SK-N-SH (cell line): ENCODE data around the gene ACER3. TPM values are rescaled to one million over a fixed set of nuclear protein-coding genes. Genes with fewer than 3 reads are reported as not detected.

Experiments
- CTCF ChIA-PET: fragments of 300-600, 350-600 bp; formaldehyde crosslinking; extraction: SDS; loops from one replicate; lab custom pipeline; 2021; lab: Yijun Ruan, JAX
- POLR2A ChIA-PET: fragments of 350-600 bp; sonication (Branson Sonifier 250); formaldehyde crosslinking; extraction: SDS; loops from one replicate; lab custom pipeline; 2020; ENCODE audit warnings: antibody characterized with exemption, inconsistent platforms; lab: Yijun Ruan, JAX
- DNase-seq: peaks from one replicate; pipeline ENCODE4 v3.0.0; 2012
- H2AFZ ChIP-seq: fragments of 200-600 bp; sonication (generic); 2 replicates; pipeline ENCODE4 v1.8.1; 2016; ENCODE audit warnings: antibody characterized with exemption, mild to moderate bottlenecking, low read depth
- H3F3A ChIP-seq: fragments of 200-600 bp; sonication (generic); replicated peaks from 2 replicates; pipeline ENCODE3; 2016; ENCODE audit warnings: antibody characterized with exemption, mild to moderate bottlenecking; ENCODE audit not compliant: insufficient read depth
- H3K27ac ChIP-seq, 2 experiments: fragments of 200-500 bp in 1 of 2; fragments of 200-600 bp in 1 of 2; sonication (Bioruptor generic) in 1 of 2; sonication (generic), shearing (Covaris generic) in 1 of 2; 2 replicates each; pipeline versions ENCODE4 v1.5.1 to v1.6.1; 2014 to 2016; ENCODE audit warnings: low read depth in 2 of 2, inconsistent platforms in 1 of 2, low read length in 1 of 2, mild to moderate bottlenecking in 1 of 2, mixed read lengths in 1 of 2
- H3K27me3 ChIP-seq: fragments of 200-600 bp; sonication (generic), shearing (Covaris generic); 2 replicates; pipeline ENCODE4 v1.6.1; 2016; ENCODE audit warnings: mixed run types; ENCODE audit not compliant: insufficient read depth
- H3K36me3 ChIP-seq, 2 experiments: fragments of 200-500 bp in 1 of 2; fragments of 200-600 bp in 1 of 2; sonication (Bioruptor generic) in 1 of 2; sonication (generic) in 1 of 2; replicated peaks in 1 of 2; 2 replicates each; pipeline versions ENCODE3 to v1.5.1; 2014 to 2016; ENCODE audit warnings: low read length in 1 of 2, mild to moderate bottlenecking in 1 of 2; ENCODE audit not compliant: insufficient read depth in 2 of 2, control insufficient read depth in 1 of 2
- H3K4me1 ChIP-seq, 2 experiments: fragments of 200-500 bp in 1 of 2; fragments of 200-600 bp in 1 of 2; sonication (Bioruptor generic) in 1 of 2; sonication (generic), shearing (Covaris generic) in 1 of 2; 2 replicates each; pipeline versions ENCODE4 v1.5.1 to v1.6.1; 2014 to 2016; ENCODE audit warnings: low read depth in 1 of 2, low read length in 1 of 2, mixed run types in 1 of 2; ENCODE audit not compliant: insufficient read depth in 2 of 2, control insufficient read depth in 1 of 2
- H3K4me2 ChIP-seq: fragments of 200-600 bp; sonication (generic), shearing (Covaris generic); 2 replicates; pipeline ENCODE4 v1.6.1; 2017; ENCODE audit warnings: mixed run types
- H3K4me3 ChIP-seq, 2 experiments: fragments of 200-500 bp in 1 of 2; fragments of 200-600 bp in 1 of 2; sonication (Bioruptor generic) in 1 of 2; sonication (generic), shearing (Covaris generic) in 1 of 2; 2 replicates each; pipeline versions ENCODE4 v1.5.1 to v1.8.1; 2014 to 2016; ENCODE audit warnings: low read depth in 2 of 2, inconsistent platforms in 1 of 2, low read length in 1 of 2, mild to moderate bottlenecking in 1 of 2, mixed read lengths in 1 of 2, moderate library complexity in 1 of 2
- H3K79me2 ChIP-seq: fragments of 200-600 bp; sonication (generic); 2 replicates; pipeline ENCODE4 v1.8.1; 2017; ENCODE audit warnings: mild to moderate bottlenecking; ENCODE audit not compliant: insufficient read depth
- H3K9ac ChIP-seq: fragments of 200-600 bp; sonication (generic); 2 replicates; pipeline ENCODE4 v1.6.1; 2017; ENCODE audit warnings: mixed run types
- H3K9me2 ChIP-seq: fragments of 200-600 bp; sonication (generic); 2 replicates; pipeline ENCODE4 v1.6.1; 2017; ENCODE audit warnings: mixed run types
- H3K9me3 ChIP-seq: fragments of 200-600 bp; sonication (generic); 2 replicates; pipeline ENCODE4 v1.6.1; 2017; ENCODE audit warnings: mixed run types, mild to moderate bottlenecking, moderate library complexity
- H4K20me1 ChIP-seq: fragments of 200-600 bp; sonication (generic); 2 replicates; pipeline ENCODE4 v1.6.1; 2017; ENCODE audit warnings: mild to moderate bottlenecking, mixed run types; ENCODE audit not compliant: insufficient read depth
- CHD2 ChIP-seq: fragments of 150-350 bp; IDR thresholded peaks from 2 replicates; pipeline ENCODE4 v1.6.1; 2018; ENCODE audit warnings: low read length; ENCODE audit not compliant: partially characterized antibody
- CTCF ChIP-seq: fragments of 200-600 bp; sonication (generic); IDR thresholded peaks from 2 replicates; pipeline ENCODE4 v1.6.1; 2017; ENCODE audit warnings: antibody characterized with exemption, mild to moderate bottlenecking, moderate library complexity
- EP300 ChIP-seq, 2 experiments: IDR thresholded peaks; 2 replicates each; pipeline versions ENCODE4 v1.4.0 to v1.6.1; 2012; ENCODE audit warnings: borderline replicate concordance in 1 of 2, low read depth in 1 of 2, low read length in 1 of 2
- EZH2phosphoT487 ChIP-seq: fragments of 200-600 bp; sonication (generic); IDR thresholded peaks from 2 replicates; pipeline ENCODE4 v1.6.1; 2017; ENCODE audit warnings: low read depth, mixed run types, mild to moderate bottlenecking, antibody characterized with exemption, moderate library complexity, borderline replicate concordance
- FOXJ3 ChIP-seq: sonication (generic); formaldehyde crosslinking; IDR thresholded peaks from 2 replicates; pipeline ENCODE4 v1.5.1; 2020; ENCODE audit warnings: mild to moderate bottlenecking, missing genetic modification reagents
- FOXM1 ChIP-seq: IDR thresholded peaks from 2 replicates; pipeline ENCODE4 v1.4.0; 2012; ENCODE audit warnings: low read depth, mild to moderate bottlenecking
- GABPA ChIP-seq: IDR thresholded peaks from 2 replicates; pipeline ENCODE4 v1.4.0; 2012; ENCODE audit warnings: low read depth, mild to moderate bottlenecking
- GATA2 ChIP-seq: sonication (generic); formaldehyde crosslinking; IDR thresholded peaks from 2 replicates; pipeline ENCODE4 v1.5.0; 2020; ENCODE audit warnings: mild to moderate bottlenecking, missing genetic modification reagents
- IRF3 ChIP-seq: fragments of 150-350 bp; IDR thresholded peaks from 2 replicates; pipeline ENCODE4 v1.6.1; 2016; ENCODE audit warnings: mild to moderate bottlenecking, low read depth, low read length
- JUND ChIP-seq: IDR thresholded peaks from 2 replicates; pipeline ENCODE4 v1.4.0; 2012
- NFIC ChIP-seq: IDR thresholded peaks from 2 replicates; pipeline ENCODE4 v1.4.0; 2012; ENCODE audit warnings: borderline replicate concordance
- NRF1 ChIP-seq: IDR thresholded peaks from 2 replicates; pipeline ENCODE4 v1.6.1; 2012; ENCODE audit warnings: low read depth, mild to moderate bottlenecking, low read length
- PBX3 ChIP-seq: IDR thresholded peaks from 2 replicates; pipeline ENCODE4; 2012
- RCOR1 ChIP-seq: fragments of 150-350 bp; IDR thresholded peaks from 2 replicates; pipeline ENCODE4 v1.6.1; 2017; ENCODE audit warnings: antibody characterized with exemption, low read length
- TCF12 ChIP-seq: IDR thresholded peaks from 2 replicates; pipeline ENCODE4 v1.4.0; 2012
- WGBS: methylation state at CpG from one replicate; pipeline ENCODE4 v1.1.6; 2017; ENCODE audit warnings: low lambda C conversion rate; 5-methylcytosine and 5-hydroxymethylcytosine counted together
- polyA plus RNA-seq, 3 experiments: library from polyadenylated mRNA; depleted of rRNA; stranded (reverse); fragments of >200 nt; gene quantifications; 2 replicates each; pipeline ENCODE4 v1.2.3, GENCODE V29; 2012

ACER3 gene
- polyA plus RNA-seq, 1 of the 3 experiments (the other 2 are of a cell fraction), result 5.4 TPM

- H3K4me2 ChIP-seq, result peak overlapping the region; percentile 95
These were observed 208.0 kb downstream of the ACER3 start for GRCh38 chr11:77068457-77069335.

More at GRCh38 chr11:77068457-77069335, 208.0 kb downstream of the ACER3 start:
- Histone ChIP-seq H3K4me3 (peak overlapping the region in 1 of 2 experiments; percentile 89; a peak in 3 of 4 replicates), H3K9ac (peak overlapping the region; percentile 78; the same call in 1 of the 2 replicates), H3K27ac (no peak overlapping the region), H3K36me3 (peaks cover 0 to 5% of the 10 kb centered on the region in 2 experiments), H3F3A (peaks cover 27% of the 10 kb centered on the region), H3K9me3 (no peaks in the 10 kb centered on the region), H3K4me1 (peaks cover 27 to 61% of the 10 kb centered on the region in 2 experiments; a peak in 3 of 4 replicates), H3K9me2 (no peaks in the 10 kb centered on the region), H3K27me3 (no peaks in the 10 kb centered on the region), H2AFZ (no peak overlapping the region), H4K20me1 (peaks cover 4% of the 10 kb centered on the region; the same call in 1 of the 2 replicates), H3K79me2 (peaks cover 54% of the 10 kb centered on the region)
- ChIA-PET CTCF (interaction anchor here (0.8 to 2.1 kb wide), 2 partner anchors 23 to 149 kb away, joined by 3 to 12 read pairs; no protein-coding TSS in a partner anchor), POLR2A (no interaction called here)
- WGBS, result 84% methylated on average over 7 of the region's 7 CpGs
- DNase-seq, result no peak
- no peak for TF ChIP-seq NRF1
- TF ChIP-seq NFIC, result no peak
- no peak for TF ChIP-seq PBX3
- TF ChIP-seq CHD2, result no peak
- TF ChIP-seq RCOR1, result no peak
- TF ChIP-seq GATA2, result no peak
- TF ChIP-seq CTCF, result no peak
- no peak for TF ChIP-seq EZH2phosphoT487
- TF ChIP-seq TCF12, result no peak
- no peak for TF ChIP-seq JUND
- TF ChIP-seq EP300 (IDR thresholded peaks at IDR 0.05; ENCODE audit: borderline replicate concordance in 1 of 2, low read depth in 1 of 2, low read length in 1 of 2), result no peak
- TF ChIP-seq GABPA, result no peak
- no peak for TF ChIP-seq FOXJ3 (CRISPR knock-in tag)
- TF ChIP-seq FOXM1, result no peak
- no peak for TF ChIP-seq IRF3
